MCF 10A (cell line): ENCODE data around the gene ARHGAP25. TPM values are rescaled to one million over a fixed set of nuclear protein-coding genes. Genes with fewer than 3 reads are reported as not detected.

Experiments
- BruUV-seq: library from RNA; stranded (reverse); fragments of 400-500 nt; replicated peaks from 2 replicates; lab custom pipeline; 2021; lab: Mats Ljungman, UMichigan
- CTCF ChIA-PET: fragments of 300-600 bp; sonication (Branson Sonifier 250); formaldehyde crosslinking; extraction: SDS; loops from one replicate; lab custom pipeline; 2021; ENCODE audit warnings: antibody characterized with exemption, inconsistent platforms; lab: Yijun Ruan, JAX
- POLR2A ChIA-PET: fragments of 300-600, 350-650 bp; sonication (Branson Sonifier 250); formaldehyde crosslinking; extraction: SDS; loops from one replicate; lab custom pipeline; 2020; ENCODE audit warnings: antibody characterized with exemption, inconsistent platforms; lab: Yijun Ruan, JAX
- DNase-seq: peaks from one replicate; pipeline ENCODE4 v3.0.0-alpha.2; 2018; ENCODE audit not compliant: unreplicated experiment
- H3K27ac Mint-ChIP-seq: one replicate; pipeline ENCODE4 v1.8.0; 2022; ENCODE audit warnings: mild to moderate bottlenecking, low read depth, mixed read lengths; ENCODE audit not compliant: unreplicated experiment
- H3K27me3 Mint-ChIP-seq: one replicate; pipeline ENCODE4 v1.8.0; 2022; ENCODE audit warnings: mixed read lengths; ENCODE audit not compliant: insufficient read depth, unreplicated experiment
- H3K36me3 Mint-ChIP-seq: one replicate; pipeline ENCODE4 v1.8.0; 2022; ENCODE audit warnings: mild to moderate bottlenecking, moderate library complexity, mixed read lengths; ENCODE audit not compliant: insufficient read depth, unreplicated experiment
- H3K4me1 Mint-ChIP-seq: one replicate; pipeline ENCODE4 v1.8.0; 2022; ENCODE audit warnings: mixed read lengths; ENCODE audit not compliant: insufficient read depth, unreplicated experiment
- H3K4me3 Mint-ChIP-seq: one replicate; pipeline ENCODE4 v1.8.0; 2022; ENCODE audit warnings: mild to moderate bottlenecking, moderate library complexity, mixed read lengths; ENCODE audit not compliant: unreplicated experiment
- H3K9me3 Mint-ChIP-seq: one replicate; pipeline ENCODE4 v1.8.0; 2022; ENCODE audit warnings: mixed read lengths; ENCODE audit not compliant: unreplicated experiment
- intact Hi-C: fragments of 100-400 bp; cut with micrococcal nuclease; formaldehyde crosslinking; loops from 2 replicates; pipeline ENCODE4 v1.14.1; 2022
- total RNA-seq: library from RNA; stranded (reverse); gene quantifications from 2 replicates; pipeline ENCODE4 v1.2.3, GENCODE V29; 2022
- TF ChIP-seq, protein P1 (sequence below): fragments of 200-600 bp; IDR thresholded peaks from one replicate; pipeline ENCODE4 v1.8.0; 2022; ENCODE audit warnings: antibody characterized with exemption, mild to moderate bottlenecking; ENCODE audit not compliant: unreplicated experiment

Gene ARHGAP25
- total RNA-seq, 1 experiment from 2014 or later = 0.93 TPM

GRCh38 chr2:68767996-68768395 is 33.4 kb downstream of the ARHGAP25 start:
- TF ChIP-seq, protein P1, sequence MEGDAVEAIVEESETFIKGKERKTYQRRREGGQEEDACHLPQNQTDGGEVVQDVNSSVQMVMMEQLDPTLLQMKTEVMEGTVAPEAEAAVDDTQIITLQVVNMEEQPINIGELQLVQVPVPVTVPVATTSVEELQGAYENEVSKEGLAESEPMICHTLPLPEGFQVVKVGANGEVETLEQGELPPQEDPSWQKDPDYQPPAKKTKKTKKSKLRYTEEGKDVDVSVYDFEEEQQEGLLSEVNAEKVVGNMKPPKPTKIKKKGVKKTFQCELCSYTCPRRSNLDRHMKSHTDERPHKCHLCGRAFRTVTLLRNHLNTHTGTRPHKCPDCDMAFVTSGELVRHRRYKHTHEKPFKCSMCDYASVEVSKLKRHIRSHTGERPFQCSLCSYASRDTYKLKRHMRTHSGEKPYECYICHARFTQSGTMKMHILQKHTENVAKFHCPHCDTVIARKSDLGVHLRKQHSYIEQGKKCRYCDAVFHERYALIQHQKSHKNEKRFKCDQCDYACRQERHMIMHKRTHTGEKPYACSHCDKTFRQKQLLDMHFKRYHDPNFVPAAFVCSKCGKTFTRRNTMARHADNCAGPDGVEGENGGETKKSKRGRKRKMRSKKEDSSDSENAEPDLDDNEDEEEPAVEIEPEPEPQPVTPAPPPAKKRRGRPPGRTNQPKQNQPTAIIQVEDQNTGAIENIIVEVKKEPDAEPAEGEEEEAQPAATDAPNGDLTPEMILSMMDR = no peak
- POLR2A ChIA-PET = no interaction called here
- CTCF ChIA-PET = interaction anchor here (1.0 to 1.1 kb wide), 2 partner anchors 9 to 16 kb away, joined by 3 to 7 read pairs; no protein-coding TSS in a partner anchor

GRCh38 chr2:68768461-68768860 is 33.9 kb downstream of the ARHGAP25 start:
- CTCF ChIA-PET = no interaction called here
- H3K27me3 Mint-ChIP-seq = no peaks in the 10 kb centered on the region
- intact Hi-C loops = no loop called here

More at GRCh38 chr2:68767996-68768395, 33.4 kb downstream of the ARHGAP25 start:
- no peak overlapping the region for H3K4me3 Mint-ChIP-seq
- intact Hi-C loops = no loop called here
- no peaks in the 10 kb centered on the region for H3K36me3 Mint-ChIP-seq
- peaks cover 17% of the 10 kb centered on the region for H3K4me1 Mint-ChIP-seq
- no peaks in the 10 kb centered on the region for H3K9me3 Mint-ChIP-seq
- H3K27me3 Mint-ChIP-seq = no peaks in the 10 kb centered on the region
- H3K27ac Mint-ChIP-seq = no peak overlapping the region
- BruUV-seq = no TSS peak
- DNase-seq = no peak

DNA sequence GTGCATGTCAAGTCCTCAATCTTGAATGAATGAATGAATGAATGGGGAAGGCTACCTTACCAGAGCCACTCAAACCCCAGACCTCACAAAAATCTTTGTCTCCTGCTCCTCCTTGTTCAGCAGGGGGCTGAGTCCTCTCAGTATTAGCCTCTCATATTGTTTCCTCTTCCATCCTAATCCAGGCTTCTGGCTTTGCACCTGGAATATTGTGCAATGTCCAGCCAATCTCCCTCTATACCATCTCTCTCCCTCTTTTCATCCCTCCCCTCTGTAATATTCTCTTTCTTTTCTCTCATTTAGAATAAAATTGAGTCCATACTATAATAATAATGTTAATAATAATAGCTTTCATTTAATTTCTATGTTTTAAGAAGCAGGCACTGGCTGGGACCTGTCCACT is 34.3 kb downstream of the ARHGAP25 start:
- ChIA-PET POLR2A (no interaction called here), CTCF (no interaction called here)
- Mint-ChIP-seq H3K4me3 (no peak overlapping the region), H3K27me3 (no peaks in the 10 kb centered on the region), H3K4me1 (peaks cover 17% of the 10 kb centered on the region), H3K27ac (no peak overlapping the region), H3K36me3 (no peaks in the 10 kb centered on the region), H3K9me3 (no peaks in the 10 kb centered on the region)
- intact Hi-C loops = no loop called here
- TF ChIP-seq, protein P1 = no peak
- BruUV-seq = no TSS peak
- no peak for DNase-seq

More at GRCh38 chr2:68768461-68768860, 33.9 kb downstream of the ARHGAP25 start:
- no peak overlapping the region for H3K27ac Mint-ChIP-seq
- H3K4me3 Mint-ChIP-seq = no peak overlapping the region
- peaks cover 17% of the 10 kb centered on the region for H3K4me1 Mint-ChIP-seq
- no peaks in the 10 kb centered on the region for H3K9me3 Mint-ChIP-seq
- POLR2A ChIA-PET = no interaction called here
- TF ChIP-seq, protein P1 = no peak
- no peak for DNase-seq
- BruUV-seq = no TSS peak
- H3K36me3 Mint-ChIP-seq = no peaks in the 10 kb centered on the region

GRCh38 chr2:68769586-68770270 is 35.1 kb downstream of the ARHGAP25 start:
- TF ChIP-seq, protein P1 = no peak
- Mint-ChIP-seq H3K9me3 (no peaks in the 10 kb centered on the region), H3K4me3 (no peak overlapping the region), H3K27ac (no peak overlapping the region), H3K36me3 (no peaks in the 10 kb centered on the region), H3K4me1 (peaks cover 17% of the 10 kb centered on the region), H3K27me3 (no peaks in the 10 kb centered on the region)
- ChIA-PET POLR2A (no interaction called here), CTCF (interaction anchor here (0.8 to 1.0 kb wide), 4 partner anchors 18 to 307 kb away, joined by 3 to 5 read pairs (median 3); no protein-coding TSS in a partner anchor)
- intact Hi-C loops = no loop called here
- BruUV-seq = no TSS peak
- DNase-seq = no peak
